GM18505 (cell line): ENCODE results near the gene AMER2.
A peak's percentile ranks its signal among the peaks of the same experiment; 100 is the strongest.

Experiments
- ATAC-seq: cut with Tn5 transposase; IDR thresholded peaks from one replicate; pipeline ENCODE4 v1.9.1; 2021; ENCODE audit not compliant: unreplicated experiment
- POLR2A ChIP-seq: IDR thresholded peaks from 4 replicates; pipeline ENCODE4 v1.6.1; 2011; ENCODE audit warnings: borderline replicate concordance; ENCODE audit not compliant: insufficient read depth, insufficient read length; ENCODE audit errors: extremely low read depth

The AMER2 gene

GRCh38 chr13:25196971-25197370, 24.9 kb upstream of the AMER2 start:
- ATAC-seq: no peak
- TF ChIP-seq POLR2A: no peak

- TF ChIP-seq POLR2A: no peak
- ATAC-seq: no peak
Observed at GRCh38 chr13:25192936-25193335, 20.8 kb upstream of the AMER2 start.

- TF ChIP-seq POLR2A: no peak
- no peak for ATAC-seq
Observed at GRCh38 chr13:25192489-25192888, 20.4 kb upstream of the AMER2 start.

- TF ChIP-seq POLR2A: no peak
- ATAC-seq: no peak
Observed at GRCh38 chr13:25192052-25192451, 20.0 kb upstream of the AMER2 start.

- ATAC-seq: no peak
- no peak for TF ChIP-seq POLR2A
Observed at GRCh38 chr13:25190771-25191170, 18.7 kb upstream of the AMER2 start.

GRCh38 chr13:25190256-25190655, 18.2 kb upstream of the AMER2 start:
- TF ChIP-seq POLR2A: no peak
- ATAC-seq: no peak

- TF ChIP-seq POLR2A: no peak
- no peak for ATAC-seq
Observed at GRCh38 chr13:25187596-25187995, 15.5 kb upstream of the AMER2 start.

GRCh38 chr13:25186187-25186586, 14.1 kb upstream of the AMER2 start:
- no peak for ATAC-seq
- TF ChIP-seq POLR2A: no peak

GRCh38 chr13:25181597-25181996, 9.5 kb upstream of the AMER2 start:
- TF ChIP-seq POLR2A: no peak
- ATAC-seq: peak; percentile 34

GRCh38 chr13:25180775-25181537, 8.9 kb upstream of the AMER2 start:
- peak; percentile 39 for TF ChIP-seq POLR2A
- ATAC-seq: peak; percentile 62

GRCh38 chr13:25179832-25180774, 8.0 kb upstream of the AMER2 start:
- no peak for TF ChIP-seq POLR2A
- ATAC-seq: no peak

- ATAC-seq: no peak
Observed at GRCh38 chr13:25179011-25179410, 6.9 kb upstream of the AMER2 start.

GRCh38 chr13:25178070-25178469, 6.0 kb upstream of the AMER2 start:
- TF ChIP-seq POLR2A: no peak
- ATAC-seq: no peak

More at GRCh38 chr13:25179011-25179410, 6.9 kb upstream of the AMER2 start:
- TF ChIP-seq POLR2A: no peak

- no peak for ATAC-seq
- no peak for TF ChIP-seq POLR2A
Observed at GRCh38 chr13:25177636-25178035, 5.5 kb upstream of the AMER2 start.
